Spinal cord (tissue), 10 donors: ENCODE data around the gene PTPRK. TPM values are rescaled to one million over a fixed set of nuclear protein-coding genes. Genes with fewer than 3 reads are reported as not detected.

Experiments
- DNase-seq, 6 donors: peaks; one replicate each; pipeline versions ENCODE4 v3.0.0 to v3.0.0-alpha.2; 2013 to 2015; ENCODE audit warnings: low spot score in 6 of 6, low read depth in 4 of 6
- H3K27ac ChIP-seq: one replicate; pipeline ENCODE4 v1.5.1; 2013; ENCODE audit warnings: low read depth, low read length, control low read depth
- H3K27me3 ChIP-seq: one replicate; pipeline ENCODE4 v1.6.1; 2013; ENCODE audit warnings: low read length; ENCODE audit not compliant: control insufficient read depth, insufficient read depth
- H3K36me3 ChIP-seq: one replicate; pipeline ENCODE4 v1.6.1; 2013; ENCODE audit warnings: low read length; ENCODE audit not compliant: control insufficient read depth, insufficient read depth
- H3K4me1 ChIP-seq: one replicate; pipeline ENCODE4 v1.6.1; 2013; ENCODE audit warnings: low read length; ENCODE audit not compliant: control insufficient read depth, insufficient read depth
- H3K4me3 ChIP-seq: one replicate; pipeline ENCODE4 v1.5.1; 2013; ENCODE audit warnings: low read depth, low read length, control low read depth
- H3K9me3 ChIP-seq: one replicate; pipeline ENCODE4 v1.6.1; 2013; ENCODE audit warnings: low read length; ENCODE audit not compliant: control insufficient read depth, insufficient read depth
- WGBS: methylation state at CpG from one replicate; pipeline ENCODE4 v1.1.5; 2013; ENCODE audit warnings: missing lambda C conversion rate; ENCODE audit not compliant: insufficient coverage; 5-methylcytosine and 5-hydroxymethylcytosine counted together
- polyA plus RNA-seq, 2 donors: library from polyadenylated mRNA; unstranded; fragments of 120-200 nt; gene quantifications; one replicate each; pipeline ENCODE4 v1.2.1, GENCODE V29; 2013; ENCODE audit not compliant: insufficient read length in 2 of 2
- total RNA-seq, 2 donors: library from RNA; depleted of rRNA in 1 of 2; stranded (reverse); fragments of 120-200 nt in 1 of 2; fragments of >200 nt in 1 of 2; gene quantifications; one replicate each; pipeline versions ENCODE4 v1.2.3 to v1.2.4, GENCODE V29; 2013 to 2014
- donor health status: healthy.

The PTPRK gene
- total and polyA plus RNA-seq, 4 donors: 28.4 to 63.4 (median 34.1) TPM

DNA sequence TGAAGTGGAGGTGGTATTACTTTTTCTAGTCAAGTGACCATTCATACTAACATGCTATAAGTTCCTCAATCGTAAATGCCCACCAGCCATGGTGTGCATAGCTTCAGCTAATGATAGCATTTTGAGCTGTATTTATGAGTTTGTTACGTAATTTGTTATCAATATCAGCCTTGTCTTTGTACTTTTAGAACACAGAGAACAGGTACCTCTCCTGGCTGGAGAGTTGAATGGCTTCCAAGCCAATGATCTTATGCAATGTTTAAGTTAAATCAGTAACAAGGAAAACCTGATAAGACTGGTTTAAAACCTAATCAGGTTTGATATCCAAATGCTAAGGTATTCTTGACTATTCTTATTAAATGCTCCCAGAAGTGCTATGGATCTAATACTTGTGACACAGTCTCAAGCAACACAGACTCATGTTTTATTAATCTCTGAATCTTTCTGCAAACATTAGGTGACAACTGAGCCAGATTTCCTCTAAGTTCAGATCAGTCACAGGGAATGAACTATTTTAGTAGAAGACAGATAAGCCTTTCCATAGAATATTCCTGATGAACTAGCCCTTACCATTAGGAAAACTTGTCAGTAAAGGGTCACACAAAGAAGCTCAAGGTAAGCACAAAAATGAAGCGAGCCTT is 154.8 kb downstream of the PTPRK start:
- DNase-seq: no peak
- H3K27ac ChIP-seq: no peak overlapping the region
- H3K9me3 ChIP-seq: no peaks in the 10 kb centered on the region
- H3K36me3 ChIP-seq: no peaks in the 10 kb centered on the region
- no CpG with 5 or more reads among the region's 3 CpGs for WGBS
- no peaks in the 10 kb centered on the region for H3K27me3 ChIP-seq
- no peak overlapping the region for H3K4me3 ChIP-seq
- no peaks in the 10 kb centered on the region for H3K4me1 ChIP-seq

DNA sequence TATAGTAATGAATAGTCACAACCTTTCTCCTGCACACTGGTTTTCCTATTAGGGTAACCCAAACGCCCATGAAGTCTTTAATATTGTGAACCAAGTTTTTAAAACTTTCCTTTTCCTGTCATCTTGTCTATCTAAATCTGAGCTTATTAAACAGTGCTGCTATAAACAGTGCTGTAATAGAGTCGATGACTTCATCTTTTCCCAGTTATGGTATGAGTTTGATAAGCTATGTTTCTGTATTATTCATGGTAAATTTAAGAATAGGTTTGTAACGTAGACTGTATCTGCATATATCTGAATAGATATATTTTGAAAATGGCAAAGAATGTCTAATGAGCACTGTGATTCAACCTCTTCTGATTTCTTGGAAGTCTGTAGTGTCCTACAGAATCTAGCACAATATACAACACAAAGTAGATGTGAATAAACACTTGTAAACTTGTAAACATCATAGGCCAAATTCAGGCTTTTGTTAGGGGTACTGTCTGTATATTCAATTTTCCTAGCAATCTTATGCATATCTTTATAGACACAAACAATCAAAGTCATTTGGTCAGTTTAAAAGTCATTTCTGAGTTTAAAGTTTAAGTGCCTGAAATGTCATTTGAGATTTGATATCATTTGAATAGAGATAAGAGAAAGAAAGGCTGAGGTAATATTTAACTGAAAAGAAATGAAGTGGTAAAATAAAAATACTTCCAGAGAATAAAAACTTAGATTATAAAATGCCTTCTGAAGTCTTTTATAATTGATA is 155.5 kb downstream of the PTPRK start:
- Histone ChIP-seq H3K4me3 (no peak overlapping the region), H3K4me1 (no peaks in the 10 kb centered on the region), H3K36me3 (no peaks in the 10 kb centered on the region), H3K27ac (no peak overlapping the region), H3K27me3 (no peaks in the 10 kb centered on the region), H3K9me3 (no peaks in the 10 kb centered on the region)
- no CpG with 5 or more reads among the region's 3 CpGs for WGBS
- no peak for DNase-seq

DNA sequence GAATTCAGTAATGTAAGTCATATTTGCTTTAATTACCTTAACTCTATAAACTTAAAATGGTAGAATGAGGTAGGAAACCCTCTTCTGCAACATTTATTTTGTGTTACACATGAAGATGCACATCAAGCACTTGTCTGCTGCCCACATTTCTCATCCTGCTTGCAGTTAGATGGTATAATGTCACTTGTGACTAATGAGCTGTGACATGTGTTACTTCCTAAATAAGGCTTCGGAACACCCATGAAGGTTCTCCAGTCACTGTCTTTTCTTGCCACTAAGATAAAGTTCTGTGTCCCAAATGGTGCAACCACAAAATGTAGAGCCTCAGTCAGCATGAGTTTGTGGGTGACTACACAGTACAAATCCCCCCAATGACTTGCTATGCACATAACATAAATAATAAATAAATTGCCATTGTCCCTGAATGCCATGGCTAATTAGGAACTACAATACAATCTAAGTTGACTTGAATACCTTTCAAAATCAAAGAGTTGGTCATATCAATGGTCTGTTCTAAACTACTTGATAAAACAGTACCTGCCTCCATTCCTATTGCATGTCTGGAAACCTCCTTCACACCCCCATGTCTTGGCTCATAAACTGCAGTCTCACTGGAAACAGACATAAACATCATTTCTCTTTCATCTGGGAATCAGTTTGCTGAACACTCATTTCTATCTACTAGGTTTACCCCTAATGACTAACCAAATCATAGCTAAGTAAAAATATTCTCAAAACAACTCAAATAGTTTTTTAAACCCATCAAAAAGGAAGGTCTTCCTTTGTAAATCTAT is 157.2 kb downstream of the PTPRK start:
- Histone ChIP-seq H3K36me3 (no peaks in the 10 kb centered on the region), H3K4me3 (no peak overlapping the region), H3K9me3 (no peaks in the 10 kb centered on the region), H3K27me3 (no peaks in the 10 kb centered on the region), H3K4me1 (no peaks in the 10 kb centered on the region), H3K27ac (no peak overlapping the region)
- no peak for DNase-seq
- no CpG with 5 or more reads among the region's 1 CpG for WGBS

DNA sequence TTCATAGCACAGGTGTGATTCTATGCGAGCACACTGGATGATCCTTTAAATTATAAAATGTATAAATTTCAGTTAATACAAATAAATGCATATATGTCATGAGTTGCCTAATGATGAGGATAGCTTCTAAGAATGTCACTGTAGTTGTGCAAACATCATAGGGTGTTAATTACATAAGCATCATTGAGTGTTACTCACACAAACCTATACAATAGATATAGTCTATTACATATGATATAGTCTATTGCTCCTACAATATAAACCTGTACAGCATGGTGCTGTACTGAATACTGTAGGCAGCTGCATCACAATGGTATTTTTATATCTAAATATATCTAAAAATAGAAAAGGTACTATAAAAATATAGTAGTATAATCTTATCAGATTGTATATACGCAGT is 159.0 kb downstream of the PTPRK start:
- no peaks in the 10 kb centered on the region for H3K36me3 ChIP-seq
- no peak for DNase-seq
- WGBS: no CpG with 5 or more reads among the region's 2 CpGs
- no peaks in the 10 kb centered on the region for H3K9me3 ChIP-seq
- no peak overlapping the region for H3K4me3 ChIP-seq
- no peaks in the 10 kb centered on the region for H3K27me3 ChIP-seq
- no peak overlapping the region for H3K27ac ChIP-seq
- H3K4me1 ChIP-seq: no peaks in the 10 kb centered on the region

DNA sequence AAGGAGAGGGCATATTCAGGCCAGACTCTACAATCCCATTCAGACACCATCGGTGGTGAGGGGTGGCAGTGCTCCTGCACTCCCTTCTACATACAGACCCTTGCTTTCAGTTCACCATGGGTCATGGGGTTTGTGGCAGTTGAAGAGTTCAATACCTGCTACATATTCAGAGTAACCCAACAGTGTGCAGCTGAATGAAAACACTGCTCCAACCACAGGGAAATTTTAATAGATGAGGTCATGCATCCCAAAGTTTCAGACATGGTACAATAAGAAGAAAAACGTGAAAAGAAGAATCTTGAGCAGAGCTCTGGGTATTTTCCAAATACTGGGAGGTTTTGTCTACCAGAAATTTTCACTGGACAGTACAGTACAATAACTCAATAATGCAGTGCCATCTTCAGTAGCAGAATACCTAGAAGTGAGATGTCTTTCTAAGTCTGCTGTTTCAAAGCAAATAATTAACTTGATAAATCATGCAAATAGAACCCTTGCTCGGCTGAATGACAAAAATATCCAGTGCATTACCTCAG is 162.1 kb downstream of the PTPRK start:
- Histone ChIP-seq H3K4me1 (no peaks in the 10 kb centered on the region), H3K36me3 (no peaks in the 10 kb centered on the region), H3K9me3 (no peaks in the 10 kb centered on the region), H3K27ac (no peak overlapping the region), H3K4me3 (no peak overlapping the region), H3K27me3 (no peaks in the 10 kb centered on the region)
- WGBS: no CpG with 5 or more reads among the region's 3 CpGs
- DNase-seq: no peak

DNA sequence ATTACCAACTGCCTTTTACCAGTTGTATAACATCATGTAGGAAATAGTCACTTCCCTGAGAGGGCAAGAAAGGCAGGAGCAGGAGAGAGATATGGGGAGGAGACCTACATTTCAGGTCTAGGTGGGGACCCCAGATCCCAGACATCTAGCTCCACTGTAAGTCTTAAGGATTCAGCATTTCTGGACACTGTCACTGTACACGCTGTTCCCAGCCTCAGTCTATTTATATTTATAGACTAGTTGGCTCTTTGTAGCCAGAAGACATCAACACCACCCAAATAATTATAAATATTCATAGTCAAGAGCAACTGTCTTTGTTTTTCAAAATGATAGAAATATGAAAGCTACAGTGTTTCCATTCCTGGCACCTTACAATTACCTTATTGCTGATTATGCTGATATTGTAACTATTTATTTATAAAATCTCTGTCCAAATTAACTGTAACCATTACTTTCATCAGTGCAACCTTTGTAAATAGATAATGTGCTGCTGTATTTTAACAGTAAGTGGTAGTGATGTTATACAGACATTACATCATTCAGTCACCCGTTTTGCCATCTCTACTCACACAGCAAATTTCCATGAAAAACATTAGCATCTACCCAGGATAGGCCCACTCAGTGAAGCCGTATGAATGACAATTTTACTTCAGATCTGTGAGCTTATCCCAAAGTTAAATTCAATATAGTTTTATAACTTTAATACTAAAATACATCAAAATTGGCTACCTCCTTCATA is 162.8 kb downstream of the PTPRK start:
- Histone ChIP-seq H3K36me3 (no peaks in the 10 kb centered on the region), H3K4me1 (no peaks in the 10 kb centered on the region), H3K27me3 (no peaks in the 10 kb centered on the region), H3K9me3 (no peaks in the 10 kb centered on the region), H3K27ac (no peak overlapping the region), H3K4me3 (no peak overlapping the region)
- 100% methylated on average over 1 of the region's 3 CpGs for WGBS
- peak in 1 of 6 donors; percentile 13 for DNase-seq

DNA sequence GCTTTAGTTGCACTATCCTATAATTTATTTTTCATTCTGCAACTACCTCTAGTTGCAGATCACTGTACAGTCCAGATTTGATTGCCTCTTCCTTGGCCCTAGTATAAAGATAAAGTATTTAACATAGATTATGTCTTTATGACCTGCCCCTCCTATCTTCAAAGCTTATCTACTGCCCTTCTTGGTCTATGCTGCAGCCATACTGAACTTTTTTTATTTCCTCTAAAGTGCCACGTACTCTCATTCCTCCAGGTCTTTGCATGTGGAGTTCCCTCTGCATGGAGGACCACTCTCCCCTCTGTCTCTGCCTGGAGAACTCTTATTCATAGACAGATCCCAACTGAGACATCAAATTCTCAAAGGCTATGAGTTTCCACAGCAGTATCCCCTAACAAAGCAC is 168.0 kb downstream of the PTPRK start:
- Histone ChIP-seq H3K27ac (no peak overlapping the region), H3K9me3 (no peaks in the 10 kb centered on the region), H3K4me1 (no peaks in the 10 kb centered on the region), H3K4me3 (no peak overlapping the region), H3K36me3 (no peaks in the 10 kb centered on the region), H3K27me3 (no peaks in the 10 kb centered on the region)
- DNase-seq: no peak
- 86% methylated on average over 1 of the region's 1 CpG for WGBS

DNA sequence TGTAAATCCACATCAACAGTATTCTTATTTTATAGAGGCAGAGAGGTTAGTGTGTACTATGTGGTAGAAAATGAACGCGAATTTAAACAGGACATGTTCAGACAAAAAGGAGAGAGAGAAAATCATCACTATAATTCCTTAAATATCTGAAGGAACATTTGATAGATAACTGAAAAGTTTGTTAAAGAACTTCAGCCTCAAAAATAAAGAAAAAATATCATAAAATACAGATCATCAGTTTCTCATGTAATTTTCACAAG is 169.2 kb downstream of the PTPRK start:
- no peaks in the 10 kb centered on the region for H3K4me1 ChIP-seq
- no peak overlapping the region for H3K4me3 ChIP-seq
- H3K36me3 ChIP-seq: no peaks in the 10 kb centered on the region
- no peaks in the 10 kb centered on the region for H3K27me3 ChIP-seq
- WGBS: no CpG with 5 or more reads among the region's 2 CpGs
- H3K27ac ChIP-seq: no peak overlapping the region
- no peak for DNase-seq
- no peaks in the 10 kb centered on the region for H3K9me3 ChIP-seq

DNA sequence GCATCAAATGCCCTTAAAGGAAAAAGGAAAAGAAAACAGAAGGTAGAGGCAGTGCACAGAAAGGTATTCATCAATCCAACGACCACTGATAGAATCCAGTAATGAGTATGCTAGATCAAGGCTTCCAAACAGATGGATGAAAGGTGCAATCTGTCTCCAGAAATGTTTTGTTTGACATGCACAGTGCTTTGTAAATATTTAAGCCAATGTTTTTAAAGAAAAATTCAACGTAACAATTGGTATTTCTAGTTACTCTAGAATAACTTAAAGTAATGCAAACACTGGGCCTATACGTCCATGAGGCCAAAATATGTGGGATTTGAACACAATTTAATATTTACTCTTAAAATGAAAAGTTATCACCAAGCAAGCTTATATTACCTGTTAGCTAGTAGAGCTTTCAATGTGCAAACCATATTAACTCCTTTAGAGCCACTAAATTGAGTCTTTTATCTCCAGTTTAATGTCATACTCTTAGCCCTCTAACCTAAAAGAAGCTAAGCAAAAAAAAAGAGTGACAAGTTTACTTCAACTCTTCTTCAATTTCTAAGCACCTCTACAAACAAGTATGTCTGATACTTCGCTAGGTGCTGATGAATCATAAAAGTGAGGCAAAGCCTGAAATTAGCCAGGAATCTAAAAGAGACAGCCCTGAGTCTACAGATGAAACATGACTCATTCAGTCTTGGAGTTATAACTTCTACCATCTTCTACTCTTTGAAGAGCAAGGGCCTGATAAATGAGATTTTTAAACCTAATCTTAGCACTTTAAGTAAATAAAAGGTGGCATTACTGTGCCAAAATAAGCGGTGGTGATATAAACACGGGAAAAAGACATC is 169.8 kb downstream of the PTPRK start:
- Histone ChIP-seq H3K4me1 (no peaks in the 10 kb centered on the region), H3K4me3 (no peak overlapping the region), H3K27ac (no peak overlapping the region), H3K36me3 (no peaks in the 10 kb centered on the region), H3K27me3 (no peaks in the 10 kb centered on the region), H3K9me3 (no peaks in the 10 kb centered on the region)
- peak in 2 of 6 donors; percentile 7 to 19 for DNase-seq
- 88% methylated on average over 1 of the region's 6 CpGs for WGBS
